GM19035 (cell line): ENCODE data around the gene SIDT2.
"Not testable (repeated sequence)": the region's sequence is repeated elsewhere in the genome, so short reads cannot be mapped to it uniquely, and the experiment has no call there.

Experiments used
- ATAC-seq: cut with Tn5 transposase; IDR thresholded peaks from one replicate; pipeline ENCODE4 v1.9.1; 2021; ENCODE audit not compliant: unreplicated experiment

Gene SIDT2

DNA sequence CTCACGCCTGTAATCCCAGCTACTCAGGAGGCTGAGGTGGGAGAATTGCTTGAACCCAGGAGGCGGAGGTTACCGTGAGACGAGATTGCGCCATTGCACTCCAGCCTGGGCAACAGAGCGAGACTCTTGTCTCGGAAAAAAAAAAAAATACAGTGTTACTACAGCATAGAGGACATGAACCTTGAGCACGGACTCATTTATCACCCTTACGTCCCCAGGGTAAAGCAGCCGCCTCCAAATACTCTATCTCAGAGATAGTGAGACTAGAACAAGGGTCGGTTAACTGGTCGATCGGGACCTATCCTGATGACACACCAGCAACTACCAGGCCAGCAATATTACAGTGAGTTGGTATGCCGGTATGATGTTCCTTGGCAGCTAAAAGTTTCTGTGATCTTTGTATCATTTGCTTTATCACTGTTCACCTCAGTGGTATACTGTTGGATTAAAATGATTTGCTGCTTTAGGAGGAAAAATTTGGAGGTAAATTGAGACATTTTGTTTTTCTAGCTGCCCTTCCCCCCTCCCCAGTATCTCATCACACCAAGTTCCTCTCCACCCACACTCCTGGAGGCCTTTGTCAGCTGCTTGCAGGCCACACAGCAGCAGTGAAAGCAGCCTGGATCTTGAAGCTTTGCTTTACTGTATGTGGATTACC, 7.0 kb upstream of the SIDT2 start:
- no peak for ATAC-seq

DNA sequence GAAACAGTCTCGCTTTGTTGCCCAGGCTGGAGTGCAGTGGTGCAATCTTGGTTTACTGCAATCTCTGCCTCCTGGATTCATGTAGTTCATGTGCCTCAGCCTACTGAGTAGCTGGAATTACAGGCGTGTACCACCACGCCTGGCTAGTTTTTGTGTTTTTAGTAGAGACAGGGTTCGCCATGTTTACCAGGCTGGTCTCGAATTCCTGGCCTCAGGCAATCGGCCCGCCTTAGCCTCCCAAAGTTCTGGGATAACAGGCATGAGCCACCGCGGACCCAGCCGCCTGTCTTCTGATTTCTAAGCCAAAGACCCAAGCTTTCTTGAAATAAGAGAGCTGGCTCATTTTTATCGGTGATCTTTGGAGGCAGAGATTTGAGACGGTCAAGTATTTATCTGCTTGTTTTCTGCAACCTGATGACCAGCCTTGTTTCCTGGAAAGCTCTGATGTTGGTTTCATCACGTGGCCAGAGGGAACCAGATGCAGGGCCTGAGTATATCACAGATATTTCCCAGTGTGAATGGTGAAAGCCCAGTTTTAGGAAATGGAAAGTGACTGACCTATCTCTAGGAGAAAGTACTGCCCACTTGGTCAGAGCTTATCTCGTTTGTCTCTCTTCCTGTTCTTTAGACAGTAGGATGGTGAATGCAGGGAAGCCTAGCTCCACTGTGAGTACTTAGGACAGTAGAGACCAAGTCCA, 5.7 kb upstream of the SIDT2 start:
- ATAC-seq: no peak

DNA sequence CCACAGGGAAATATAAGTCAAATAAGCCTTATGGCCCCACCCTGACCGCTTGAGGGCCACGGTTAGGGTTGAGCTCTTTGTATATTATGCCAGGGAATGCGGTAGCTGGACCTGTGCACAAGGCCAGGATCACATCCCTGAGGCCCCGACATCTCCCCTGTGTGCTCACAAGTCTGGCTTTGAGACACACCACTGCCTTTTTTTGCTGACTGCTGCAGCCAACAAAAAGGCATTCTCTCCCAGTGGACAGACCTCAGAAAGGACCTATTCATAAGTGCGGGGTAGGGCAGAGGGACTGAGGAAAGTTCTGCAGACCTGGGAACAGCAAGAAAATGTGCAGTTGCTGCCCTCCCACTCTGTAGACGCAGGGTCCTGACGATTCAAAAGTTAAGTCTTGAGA, 3.4 kb upstream of the SIDT2 start:
- no peak for ATAC-seq

DNA sequence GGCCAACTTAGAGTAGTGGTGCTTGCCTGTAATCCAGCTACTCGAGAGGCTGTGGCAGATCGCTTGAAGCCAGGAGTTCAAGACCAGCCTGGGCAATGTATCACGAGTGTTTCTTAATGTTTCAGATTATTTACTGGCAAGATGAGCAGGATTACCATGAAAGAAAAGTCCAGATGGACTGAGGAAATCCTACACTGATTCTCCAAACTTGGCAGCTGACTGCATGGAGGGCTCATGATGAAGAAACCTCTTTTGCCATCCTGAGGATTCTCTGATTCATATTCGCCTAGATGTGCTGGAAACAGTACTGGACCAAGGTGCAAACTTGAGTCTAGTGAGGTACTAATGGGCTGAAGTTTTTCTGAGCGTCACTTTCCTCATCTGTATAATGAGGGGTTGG, 2.8 kb upstream of the SIDT2 start:
- no peak for ATAC-seq

DNA sequence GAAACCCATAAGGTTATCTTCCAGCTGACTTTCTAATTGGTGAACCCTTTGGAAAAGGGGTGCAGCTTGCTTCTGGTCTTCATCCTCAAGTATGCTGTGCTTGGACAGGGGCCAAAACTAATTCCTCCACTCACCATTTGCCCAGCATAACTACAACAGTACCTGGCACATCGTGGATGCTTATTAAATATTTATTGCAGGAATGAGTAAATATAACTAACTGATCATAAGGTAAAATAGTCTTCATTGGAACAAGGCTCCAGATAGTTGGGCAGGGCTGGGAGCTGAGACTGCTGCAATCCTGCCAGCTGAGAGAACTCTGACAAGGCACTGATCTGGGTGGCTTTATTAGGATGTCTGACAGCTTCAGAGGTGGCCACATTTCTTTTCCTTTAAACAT, 2.4 kb upstream of the SIDT2 start:
- ATAC-seq: no peak

DNA sequence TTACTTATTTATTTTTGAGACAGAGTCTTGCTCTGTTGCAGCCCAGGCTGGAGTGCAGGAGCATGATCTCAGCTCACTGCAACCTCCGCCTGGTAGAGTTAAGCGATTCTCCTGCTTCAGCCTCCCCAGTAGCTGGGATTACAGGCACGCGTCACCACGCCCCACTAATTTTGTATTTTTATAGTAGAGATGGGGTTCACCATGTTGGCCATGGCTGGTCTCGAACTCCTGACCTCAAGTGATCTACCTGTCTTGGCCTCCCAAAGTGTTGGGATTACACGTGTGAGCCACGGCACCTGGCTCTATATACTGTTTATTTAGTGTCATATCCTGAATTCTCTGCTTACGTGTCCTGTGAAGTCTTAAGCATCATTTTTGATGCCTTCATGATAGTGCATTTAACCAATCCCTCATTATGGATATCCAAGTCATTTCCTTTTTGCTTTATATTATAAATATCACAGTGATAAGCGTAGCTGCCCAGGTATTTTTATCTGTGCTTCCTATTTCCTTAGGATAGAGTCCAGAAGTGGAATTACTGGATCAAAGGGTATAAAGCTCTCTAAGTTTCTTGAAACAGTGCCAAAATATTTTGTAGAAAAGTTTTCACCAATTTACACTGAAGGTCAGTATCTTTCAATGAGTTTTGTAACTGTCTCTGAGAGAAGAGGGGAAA, 871 bp upstream of the SIDT2 start:
- ATAC-seq: no peak

DNA sequence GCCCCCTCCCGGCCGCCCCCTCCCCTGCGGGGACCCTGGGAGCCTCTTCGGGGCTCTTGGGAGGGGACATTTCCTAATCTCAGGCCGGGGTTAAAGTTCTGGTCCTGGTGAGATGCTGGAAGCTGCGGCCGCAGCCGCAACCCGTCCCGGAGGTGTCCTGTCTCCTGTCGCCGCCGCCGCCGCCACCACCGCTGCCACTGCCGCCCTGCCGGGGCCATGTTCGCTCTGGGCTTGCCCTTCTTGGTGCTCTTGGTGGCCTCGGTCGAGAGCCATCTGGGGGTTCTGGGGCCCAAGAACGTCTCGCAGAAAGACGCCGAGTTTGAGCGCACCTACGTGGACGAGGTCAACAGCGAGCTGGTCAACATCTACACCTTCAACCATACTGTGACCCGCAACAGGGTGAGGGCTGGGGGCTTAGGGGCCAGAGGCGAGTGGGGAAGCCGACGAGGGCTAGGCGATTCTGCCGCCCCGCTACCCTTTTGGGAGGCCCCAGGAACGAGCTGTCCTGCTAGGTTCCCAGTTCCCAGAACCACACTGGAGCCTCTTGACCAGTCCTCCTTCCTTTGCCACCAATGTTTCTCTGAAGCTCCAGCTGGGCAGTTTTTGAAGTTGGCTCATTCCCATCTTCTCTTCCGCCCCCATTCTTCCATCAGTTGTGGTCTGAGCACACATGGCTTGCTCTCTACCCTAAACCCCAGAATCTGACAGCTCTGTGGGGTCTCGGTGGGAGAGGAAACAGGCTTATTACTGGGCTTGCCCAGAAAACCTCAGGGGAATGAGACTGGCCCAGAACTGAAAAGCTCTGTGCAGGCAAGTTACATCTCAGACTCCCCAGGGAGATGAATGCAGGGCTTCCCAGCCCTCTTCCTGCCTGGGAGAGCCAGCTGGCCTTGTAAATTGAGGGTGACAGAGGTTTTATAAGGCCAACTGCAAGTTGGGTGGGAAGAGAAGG, 781 bp downstream of the SIDT2 start:
- peak; percentile 39 for ATAC-seq

DNA sequence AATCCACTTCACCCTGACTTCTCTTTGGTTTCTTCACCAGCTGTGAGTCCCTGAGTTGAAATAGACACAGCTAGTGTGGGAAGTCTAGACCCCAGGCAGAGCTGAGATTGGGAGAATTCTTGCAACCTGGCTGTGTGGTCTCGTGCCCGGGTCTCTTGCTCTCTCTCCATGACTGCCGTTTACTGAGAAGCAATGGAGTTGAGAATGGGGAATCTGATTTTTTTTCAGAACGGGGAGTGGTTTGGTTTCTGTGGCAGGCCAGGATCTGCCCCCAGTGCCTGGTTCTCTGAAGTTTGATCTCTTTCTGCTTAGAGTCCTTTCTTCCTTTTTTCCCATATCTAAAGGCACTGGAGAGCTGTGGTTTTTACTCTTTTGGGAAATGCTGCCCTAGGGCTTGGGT, 1.5 kb downstream of the SIDT2 start:
- ATAC-seq: no peak

DNA sequence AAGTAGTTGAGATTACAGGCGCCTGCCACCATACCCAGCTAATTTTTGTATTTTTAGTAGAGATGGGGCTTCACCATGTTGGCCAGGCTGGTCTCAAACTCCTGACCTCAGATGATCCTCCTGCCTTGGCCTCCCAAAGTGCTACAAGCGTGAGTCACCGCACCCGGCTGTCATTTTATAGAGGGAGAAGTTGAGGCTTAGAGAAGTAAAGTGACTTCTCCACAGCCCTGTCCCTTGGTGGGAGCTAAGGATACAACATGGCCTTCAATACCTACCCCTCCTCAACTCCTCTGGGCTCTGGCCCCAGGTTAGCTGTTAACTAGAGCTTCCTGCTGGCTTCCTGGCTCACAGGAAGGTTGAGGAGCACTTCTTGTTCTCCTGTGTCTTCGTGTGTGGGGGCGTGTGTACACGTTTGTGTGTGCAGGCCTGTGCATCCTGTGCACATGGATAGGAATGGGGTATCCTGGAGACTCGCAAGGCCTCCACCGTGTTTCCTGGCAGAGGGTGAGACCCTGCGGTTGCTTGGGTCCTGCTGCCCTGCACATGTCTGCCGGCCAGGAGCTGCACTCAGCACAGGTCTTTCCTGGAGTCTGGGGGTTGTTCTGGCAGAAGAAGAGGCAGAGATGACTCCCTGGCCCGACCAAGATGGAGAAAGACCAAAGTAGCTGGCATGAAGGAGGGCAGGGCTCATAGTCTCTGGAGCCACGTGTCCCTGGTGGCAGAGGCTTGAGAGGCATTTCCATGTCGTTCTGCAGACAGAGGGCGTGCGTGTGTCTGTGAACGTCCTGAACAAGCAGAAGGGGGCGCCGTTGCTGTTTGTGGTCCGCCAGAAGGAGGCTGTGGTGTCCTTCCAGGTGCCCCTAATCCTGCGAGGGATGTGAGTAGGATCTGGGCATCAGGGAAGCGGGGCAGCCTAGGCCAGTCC, 2.4 kb downstream of the SIDT2 start:
- ATAC-seq: no peak

DNA sequence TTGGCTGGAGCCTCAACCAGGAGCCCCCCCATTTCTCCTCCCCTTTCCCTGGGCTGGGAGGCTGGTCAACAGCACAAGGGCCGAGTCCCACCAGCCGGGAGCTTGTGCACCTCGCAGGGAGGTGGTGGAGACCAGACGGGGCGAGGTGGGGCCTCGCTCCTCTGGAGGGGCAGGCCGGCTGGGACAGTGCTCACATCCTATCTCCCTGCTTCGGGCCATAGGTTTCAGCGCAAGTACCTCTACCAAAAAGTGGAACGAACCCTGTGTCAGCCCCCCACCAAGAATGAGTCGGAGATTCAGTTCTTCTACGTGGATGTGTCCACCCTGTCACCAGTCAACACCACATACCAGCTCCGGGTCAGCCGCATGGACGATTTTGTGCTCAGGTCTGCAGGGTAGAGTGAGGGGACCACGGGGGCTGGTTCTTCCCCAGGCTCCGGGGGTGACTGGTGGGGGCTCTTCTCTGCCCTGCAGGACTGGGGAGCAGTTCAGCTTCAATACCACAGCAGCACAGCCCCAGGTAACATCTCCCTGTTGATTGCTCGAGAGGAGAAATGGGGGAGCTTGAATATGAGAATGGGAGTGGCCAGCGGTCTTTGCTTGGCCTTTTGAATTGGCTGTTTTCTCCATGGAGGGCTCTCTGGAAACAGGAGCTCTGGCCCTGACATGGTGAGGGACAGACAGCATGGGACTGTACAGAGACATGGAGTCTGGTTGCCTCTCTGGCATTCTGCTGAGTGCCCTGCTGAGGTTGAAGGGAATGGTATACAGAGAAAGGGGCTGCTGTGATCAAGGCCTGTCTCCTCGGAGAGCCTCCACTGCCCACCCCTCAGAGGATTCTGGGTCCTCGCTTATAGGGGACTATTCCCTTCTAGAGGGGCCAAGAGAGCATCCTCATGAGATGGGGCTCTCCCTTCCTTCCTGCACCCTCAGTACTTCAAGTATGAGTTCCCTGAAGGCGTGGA, 3.3 kb downstream of the SIDT2 start:
- ATAC-seq: no peak

DNA sequence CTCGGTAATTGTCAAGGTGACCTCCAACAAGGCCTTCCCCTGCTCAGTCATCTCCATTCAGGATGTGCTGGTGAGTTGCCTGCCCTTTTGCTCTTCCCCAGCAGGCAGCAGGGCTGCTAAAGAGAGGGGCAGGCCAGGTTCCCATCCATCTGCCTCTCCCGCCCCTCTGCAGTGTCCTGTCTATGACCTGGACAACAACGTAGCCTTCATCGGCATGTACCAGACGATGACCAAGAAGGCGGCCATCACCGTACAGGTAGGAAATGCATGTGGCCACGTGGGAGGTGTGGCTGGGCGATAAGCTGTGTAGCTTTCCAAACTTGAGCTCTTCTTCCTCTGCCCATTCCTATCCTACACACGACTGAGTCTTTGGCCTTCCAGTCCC, 4.0 kb downstream of the SIDT2 start:
- ATAC-seq: no peak

DNA sequence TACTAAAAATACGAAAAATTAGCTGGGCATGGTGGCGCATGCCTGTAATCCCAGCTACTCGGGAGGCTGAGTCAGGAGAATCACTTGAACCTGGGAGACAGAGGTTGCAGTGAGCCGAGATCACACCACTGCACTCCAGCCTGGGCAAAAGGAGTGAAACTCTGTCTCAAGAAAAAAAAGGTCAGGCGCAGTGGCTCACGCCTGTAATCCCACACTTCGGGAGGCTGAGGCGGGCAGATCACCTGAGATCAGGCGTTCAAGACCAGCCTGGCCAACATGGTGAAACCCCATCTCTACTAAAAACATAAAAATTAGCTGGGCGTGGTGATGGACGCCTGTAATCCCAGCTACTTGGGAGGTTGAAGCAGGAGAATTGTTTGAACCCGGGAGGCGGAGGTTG, 4.6 kb downstream of the SIDT2 start:
- ATAC-seq: not testable (repeated sequence)

DNA sequence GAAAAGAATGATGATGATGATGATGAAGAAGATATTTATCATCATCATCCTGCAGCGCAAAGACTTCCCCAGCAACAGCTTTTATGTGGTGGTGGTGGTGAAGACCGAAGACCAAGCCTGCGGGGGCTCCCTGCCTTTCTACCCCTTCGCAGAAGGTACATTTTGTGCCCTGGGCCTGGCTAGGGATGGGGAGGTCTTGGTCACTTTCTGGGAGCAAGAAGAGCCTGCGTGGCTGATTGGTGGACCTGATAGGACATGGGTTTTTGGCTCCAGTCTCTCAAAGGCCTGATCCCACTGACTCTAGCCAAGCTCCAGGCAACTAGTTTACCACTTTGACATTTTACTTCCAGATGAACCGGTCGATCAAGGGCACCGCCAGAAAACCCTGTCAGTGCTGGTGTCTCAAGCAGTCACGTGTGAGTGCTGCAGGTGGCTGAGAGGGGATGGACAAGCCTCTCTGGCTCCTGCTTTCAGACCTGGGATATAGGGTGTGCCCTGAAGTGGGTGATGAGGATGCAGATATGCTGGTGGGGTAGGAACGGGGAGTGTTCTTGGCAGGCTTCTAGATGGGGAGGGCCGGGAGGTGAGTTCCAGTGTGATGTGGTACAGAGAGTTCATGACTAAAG, 5.3 kb downstream of the SIDT2 start:
- ATAC-seq: no peak

DNA sequence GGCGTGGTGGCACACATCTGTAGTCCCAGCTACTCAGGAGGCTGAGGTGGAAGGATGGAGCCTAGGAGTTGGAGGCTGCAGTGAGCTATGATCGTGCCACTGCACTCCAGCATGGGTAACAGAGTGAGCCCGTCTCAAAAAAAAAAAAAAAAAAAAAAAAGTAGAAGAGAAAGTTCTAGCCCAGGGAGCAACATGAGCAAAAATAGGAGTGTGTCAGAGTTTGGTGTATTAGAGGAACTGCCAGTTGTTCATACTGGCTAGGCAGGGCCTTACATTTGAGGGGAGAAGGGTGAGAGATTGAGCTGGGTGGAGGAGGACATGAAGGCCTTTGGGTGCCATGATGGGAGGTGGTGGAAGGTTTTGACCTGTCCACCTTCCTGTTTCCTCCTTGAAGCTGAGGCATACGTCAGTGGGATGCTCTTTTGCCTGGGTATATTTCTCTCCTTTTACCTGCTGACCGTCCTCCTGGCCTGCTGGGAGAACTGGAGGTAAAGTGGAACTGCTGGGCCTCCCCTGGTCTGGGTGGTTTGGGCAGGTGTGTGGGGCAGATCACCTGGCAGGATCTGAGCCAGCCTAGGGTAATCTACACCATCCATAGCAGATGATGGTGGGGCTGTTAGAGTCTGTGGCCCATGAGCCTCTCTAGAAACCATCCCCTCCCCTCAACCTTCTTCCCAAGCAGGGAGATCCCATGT, 7.3 kb downstream of the SIDT2 start:
- no peak for ATAC-seq

DNA sequence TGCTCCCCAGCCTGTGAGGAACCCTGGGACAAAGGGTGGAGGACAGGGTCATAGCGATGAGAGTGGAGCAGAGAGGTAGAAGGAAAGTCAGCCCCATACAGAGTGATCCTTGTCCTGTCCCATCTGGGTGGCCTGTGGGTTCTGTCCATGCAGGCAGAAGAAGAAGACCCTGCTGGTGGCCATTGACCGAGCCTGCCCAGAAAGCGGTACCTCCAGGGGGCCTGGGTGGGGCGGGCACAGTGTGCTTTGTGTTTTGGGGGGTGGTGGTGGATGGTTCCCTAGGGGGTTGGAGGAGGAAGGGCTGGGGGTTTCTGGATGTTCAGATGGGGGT, 7.9 kb downstream of the SIDT2 start:
- ATAC-seq: no peak

DNA sequence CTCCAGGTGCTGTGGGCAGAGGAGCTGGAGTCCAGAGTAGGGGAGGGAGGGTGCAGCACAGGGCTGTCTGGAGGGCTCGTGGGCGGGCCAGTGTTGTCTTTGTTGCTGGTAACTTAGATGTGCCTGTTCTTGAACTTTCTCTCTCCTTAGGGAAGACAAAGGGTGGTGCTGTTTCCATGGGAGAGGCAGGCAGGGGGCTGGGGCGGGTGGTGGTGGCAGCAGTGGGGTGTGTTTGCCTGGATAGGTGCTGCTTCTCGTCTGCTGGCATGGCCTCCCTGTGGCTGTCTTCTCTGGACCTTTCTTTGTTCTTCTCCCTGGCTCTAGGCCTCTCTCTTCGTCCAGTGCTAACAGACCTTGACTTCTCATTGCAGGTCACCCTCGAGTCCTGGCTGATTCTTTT, 8.5 kb downstream of the SIDT2 start:
- no peak for ATAC-seq

DNA sequence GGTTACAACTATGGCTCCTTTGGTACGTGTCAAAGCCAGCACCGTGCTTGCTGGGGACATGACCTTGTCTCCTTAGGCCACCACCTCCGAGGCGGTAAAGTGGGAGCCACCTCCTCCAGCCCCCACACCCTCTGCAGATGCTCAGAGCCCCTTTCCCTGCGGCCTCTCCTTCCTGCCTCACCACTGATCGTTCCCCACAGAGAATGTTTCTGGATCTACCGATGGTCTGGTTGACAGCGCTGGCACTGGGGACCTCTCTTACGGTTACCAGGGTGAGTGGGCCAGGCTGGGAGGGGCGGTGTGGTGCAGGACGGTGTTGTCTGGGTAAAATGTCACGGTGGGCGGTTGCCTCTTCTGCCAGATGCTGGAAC, 8.9 kb downstream of the SIDT2 start:
- ATAC-seq: no peak

DNA sequence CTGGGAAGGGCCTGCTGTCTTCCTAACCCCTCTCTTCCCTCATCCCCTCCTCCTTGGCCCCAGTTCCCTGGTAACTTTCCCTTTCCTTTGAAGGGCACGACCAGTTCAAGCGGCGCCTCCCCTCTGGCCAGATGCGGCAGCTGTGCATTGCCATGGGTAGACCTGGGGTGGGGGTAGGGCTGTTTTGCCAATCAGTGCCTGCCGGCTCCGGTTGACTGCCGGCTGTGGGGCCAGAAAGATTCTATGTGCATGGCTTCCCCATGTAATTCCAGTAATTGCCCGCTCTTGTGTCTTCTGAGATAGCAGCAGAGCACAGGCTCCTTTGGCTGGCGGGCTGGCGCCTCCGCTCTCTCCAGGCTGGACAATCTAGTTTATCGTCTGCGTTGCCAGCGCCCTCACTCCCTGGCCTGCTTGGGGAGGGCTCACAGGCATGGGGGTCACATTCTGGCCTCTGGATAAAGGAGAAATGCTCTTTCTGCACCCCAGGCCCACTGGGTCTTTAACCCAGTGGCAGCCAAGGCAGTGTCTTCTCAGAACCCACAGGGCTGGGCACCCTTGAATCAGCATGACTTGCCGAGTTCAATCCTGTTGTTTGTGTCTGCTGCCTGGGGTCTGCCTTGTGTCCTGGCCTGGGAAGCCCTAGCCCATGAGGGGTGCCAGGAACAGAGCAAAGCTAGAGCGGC, 9.4 kb downstream of the SIDT2 start:
- ATAC-seq: no peak
